Measurements from ENCODE around the gene RNASET2. TPM values are rescaled to one million over a fixed set of nuclear protein-coding genes. Genes with fewer than 3 reads are reported as not detected.
A peak's percentile ranks its signal among the peaks of the same experiment; 100 is the strongest.

The RNASET2 gene
- total and polyA plus RNA-seq, 8 donors: 25.2 to 61.4 (median 37.0) TPM

DNA sequence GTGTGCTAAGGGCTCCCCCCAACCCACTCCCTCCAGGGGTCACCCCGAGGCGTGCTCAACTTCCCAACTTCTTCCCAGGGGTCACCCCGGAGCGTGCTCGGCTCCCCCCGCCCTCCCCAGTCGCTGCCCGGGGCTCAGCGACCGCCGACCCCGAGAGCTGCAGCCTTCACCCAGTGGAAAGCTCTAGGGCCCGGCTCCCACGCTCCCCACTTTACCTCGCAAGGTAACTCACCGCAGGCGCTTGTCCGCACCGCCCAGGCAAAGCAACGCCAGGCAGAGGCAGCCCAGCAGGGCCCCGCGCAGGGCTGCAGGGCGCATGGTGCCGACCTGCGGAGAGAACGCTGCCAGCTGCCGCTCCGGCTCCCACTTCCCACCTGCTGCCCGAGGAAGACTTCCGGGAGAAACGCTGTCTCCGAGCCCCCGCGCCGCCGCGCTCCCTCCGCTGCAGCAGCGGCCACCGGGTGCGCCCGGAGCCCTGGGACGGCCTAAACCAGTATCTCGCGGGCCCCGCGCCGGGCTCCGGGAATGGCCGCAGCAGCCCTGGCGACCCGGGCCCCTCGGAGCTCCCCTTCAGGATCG is 396 bp downstream of the RNASET2 start:
- no peaks in the 10 kb centered on the region for H3K4me1 ChIP-seq
- peak overlapping the region; percentile 63 to 91 (median 67) for H3K27ac ChIP-seq
- peak overlapping the region; percentile 62 to 95 (median 72) for H3K4me3 ChIP-seq
- H3K36me3 ChIP-seq: no peaks in the 10 kb centered on the region
- DNase-seq (peak in 2 of 6 donors; percentile 54 to 88), ATAC-seq (peak; percentile 51 to 73 (median 64)), FAIRE-seq (no peak)
- no peaks in the 10 kb centered on the region for H3K9me3 ChIP-seq
- WGBS, 2 donors: 1% methylated on average over 45 to 54 of the region's 54 CpGs
- intact Hi-C loops (cut with DNase I): no loop called here
- TF ChIP-seq CTCF (IDR thresholded peaks at IDR 0.05): no peak
- H3K27me3 ChIP-seq: no peaks in the 10 kb centered on the region

GRCh38 chr6:166955121-166955864 is 1.1 kb downstream of the RNASET2 start:
- DNase-seq (peak in 3 of 6 donors; percentile 25 to 61 (median 36)), FAIRE-seq (no peak), ATAC-seq (peak in 2 of 4 donors; percentile 3 to 22)
- Histone ChIP-seq H3K27me3 (no peaks in the 10 kb centered on the region), H3K27ac (peak overlapping the region in 3 of 4 donors; percentile 63 to 91 (median 67)), H3K4me3 (peak overlapping the region; percentile 62 to 95 (median 72)), H3K4me1 (no peaks in the 10 kb centered on the region), H3K36me3 (no peaks in the 10 kb centered on the region), H3K9me3 (no peaks in the 10 kb centered on the region)
- 29 to 41% methylated on average over 25 to 52 of the region's 52 CpGs for WGBS, 2 donors
- TF ChIP-seq CTCF (IDR thresholded peaks at IDR 0.05): no peak
- intact Hi-C loops (cut with DNase I): no loop called here

DNA sequence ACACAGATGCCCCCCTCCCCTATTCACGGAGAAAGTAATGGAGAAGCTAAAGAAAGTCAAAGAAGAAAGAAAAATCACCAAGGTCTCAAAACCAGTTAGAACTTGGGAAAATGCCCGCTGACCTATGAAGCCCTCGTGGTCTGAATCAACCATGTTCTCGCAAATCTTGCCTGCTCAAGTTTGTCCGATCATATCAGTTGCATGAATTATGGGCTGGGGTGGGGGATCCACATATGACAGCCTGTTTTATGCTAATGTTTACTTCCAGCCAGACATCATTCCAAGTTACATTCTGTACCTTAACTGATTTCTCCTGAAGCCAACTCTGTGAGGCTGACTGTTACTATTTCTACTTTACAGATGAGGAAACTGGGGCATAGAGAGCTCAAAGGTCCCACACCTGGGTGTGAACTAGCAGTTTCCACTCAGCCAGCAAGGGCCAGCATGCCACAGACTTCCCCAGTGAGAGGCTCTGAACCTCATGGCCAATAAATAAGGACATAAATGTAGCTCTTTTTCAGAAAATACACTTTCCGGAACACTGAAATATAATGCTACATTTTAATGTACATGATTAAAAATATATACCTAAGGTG is 2.1 kb downstream of the RNASET2 start:
- Histone ChIP-seq H3K4me1 (no peaks in the 10 kb centered on the region), H3K4me3 (no peak overlapping the region), H3K27ac (no peak overlapping the region), H3K27me3 (no peaks in the 10 kb centered on the region), H3K36me3 (no peaks in the 10 kb centered on the region), H3K9me3 (no peaks in the 10 kb centered on the region)
- intact Hi-C loops (cut with DNase I): no loop called here
- no peak for TF ChIP-seq CTCF (IDR thresholded peaks at IDR 0.05)
- DNase-seq (no peak), FAIRE-seq (no peak), ATAC-seq (no peak)
- 85% methylated on average over 6 of the region's 6 CpGs for WGBS, 2 donors

DNA sequence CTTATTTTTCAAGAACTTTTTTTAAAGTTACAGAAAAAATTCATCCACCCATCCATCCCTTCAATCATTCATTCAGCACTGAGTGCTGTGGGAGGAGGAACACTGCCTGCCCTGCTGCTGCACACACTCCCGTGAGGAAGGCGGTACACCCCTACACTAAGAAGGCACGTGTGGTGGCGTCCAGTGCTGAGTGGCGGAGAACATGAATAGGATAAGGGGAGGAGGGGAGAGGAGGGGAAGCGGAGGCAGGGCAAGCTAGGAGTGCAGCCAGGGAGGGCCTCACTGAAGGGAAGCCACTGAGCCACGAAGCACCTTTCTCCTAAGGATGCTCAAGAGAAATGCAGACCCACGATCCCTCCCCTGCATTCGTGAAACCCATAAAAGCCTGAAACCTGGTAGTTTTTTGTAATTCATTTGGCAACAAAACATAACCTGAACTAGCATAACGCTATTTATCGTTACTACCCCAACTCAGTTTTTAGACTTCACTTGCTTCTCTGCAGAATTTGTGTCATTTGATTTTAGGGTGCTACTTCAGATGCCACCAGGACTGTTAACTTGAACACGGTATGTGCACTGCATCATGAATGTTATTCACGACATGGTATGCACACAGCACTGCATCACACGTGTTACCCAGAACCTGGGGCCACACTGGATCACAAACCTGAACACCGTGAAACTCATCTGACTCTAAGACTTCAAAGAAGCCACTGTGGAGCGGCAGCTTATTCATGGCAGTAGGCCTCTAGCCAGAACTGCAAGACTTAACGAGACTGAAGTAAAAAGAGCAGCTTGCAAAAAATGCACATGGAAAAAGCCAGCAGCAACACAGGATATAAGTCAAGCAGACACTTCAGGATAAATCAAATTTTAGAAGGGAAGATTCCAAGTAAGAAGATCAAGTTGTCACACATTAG is 3.5 kb downstream of the RNASET2 start:
- intact Hi-C loops (cut with DNase I): no loop called here
- Histone ChIP-seq H3K36me3 (peaks cover 0 to 2% (median 0%) of the 10 kb centered on the region in 3 donors), H3K4me1 (no peaks in the 10 kb centered on the region), H3K9me3 (no peaks in the 10 kb centered on the region), H3K27me3 (no peaks in the 10 kb centered on the region), H3K27ac (no peak overlapping the region), H3K4me3 (no peak overlapping the region)
- FAIRE-seq (no peak), ATAC-seq (no peak), DNase-seq (no peak)
- 90 to 91% methylated on average over 17 of the region's 17 CpGs for WGBS, 2 donors
- no peak for TF ChIP-seq CTCF (IDR thresholded peaks at IDR 0.05)

Measured in pancreas (tissue), 10 donors.